ENCODE results near the gene GRIA4.

- TF ChIP-seq EZH2 (IDR thresholded peaks at IDR 0.05; ENCODE audit: low read length, missing control alignments) (no peak), CTCF (conservative IDR thresholded peaks at IDR 0.05 in 1 of 2, IDR thresholded peaks at IDR 0.05 in 1 of 2; ENCODE audit: low read depth in 1 of 2, low read length in 2 of 2) (peak in 1 of 2 donors; percentile 39)
Measured at GRCh38 chr11:105577641-105578040, 32.2 kb upstream of the GRIA4 start.

All from fibroblast of lung (primary cell).